Measurements from ENCODE around the gene KRTAP1-4.
"Not testable (repeated sequence)": the region's sequence is repeated elsewhere in the genome, so short reads cannot be mapped to it uniquely, and the experiment has no call there.

The KRTAP1-4 gene

GRCh38 chr17:41002814-41003213 is 27.2 kb downstream of the KRTAP1-4 start:
- DNase-seq, result no peak

GRCh38 chr17:41001795-41002194 is 28.2 kb downstream of the KRTAP1-4 start:
- no peak for DNase-seq

- not testable (repeated sequence) for DNase-seq
Measured at GRCh38 chr17:40999563-40999962, 30.4 kb downstream of the KRTAP1-4 start, which contains the start of gene KRTAP3-2. Gene KRTAP3-2, minus strand, starts transcription at chr17:40999906. Its CDS starts 53 bp downstream, at chr17:40999853.

- no peak for DNase-seq
Measured at GRCh38 chr17:40997361-40997760, 32.6 kb downstream of the KRTAP1-4 start.

- DNase-seq, result no peak
Measured at GRCh38 chr17:40996829-40997228, 33.2 kb downstream of the KRTAP1-4 start.

- no peak for DNase-seq
Measured at GRCh38 chr17:40995116-40995515, 34.9 kb downstream of the KRTAP1-4 start.

- no peak for DNase-seq
Measured at GRCh38 chr17:40993839-40994238, 36.2 kb downstream of the KRTAP1-4 start, which contains the start of gene KRTAP3-3. Gene KRTAP3-3, minus strand, starts transcription at chr17:40994164. Its CDS starts 67 bp downstream, at chr17:40994097.

GRCh38 chr17:40993084-40993483 is 36.9 kb downstream of the KRTAP1-4 start:
- DNase-seq, result no peak

- DNase-seq, result no peak
Measured at GRCh38 chr17:40992666-40993065, 37.3 kb downstream of the KRTAP1-4 start.

- no peak for DNase-seq
Measured at GRCh38 chr17:40986920-40987319, 43.1 kb downstream of the KRTAP1-4 start.

GRCh38 chr17:40984226-40984625 is 45.8 kb downstream of the KRTAP1-4 start, which contains the start of gene KRT40:
Gene KRT40, minus strand, starts transcription at chr17:40984326. Its CDS starts 53 bp downstream, at chr17:40984273.
- no peak for DNase-seq

GRCh38 chr17:40981115-40981514 is 48.9 kb downstream of the KRTAP1-4 start:
- no peak for DNase-seq

GRCh38 chr17:40980596-40980995 is 49.4 kb downstream of the KRTAP1-4 start:
- no peak for DNase-seq

GRCh38 chr17:40980117-40980516 is 49.9 kb downstream of the KRTAP1-4 start:
- no peak for DNase-seq

All from CD4-positive, alpha-beta T cell treated with Interleukin-15 for 1 hour (primary cell).